ENCODE results near the gene CERT1. TPM values are rescaled to one million over a fixed set of nuclear protein-coding genes. Genes with fewer than 3 reads are reported as not detected.

CERT1 gene
- total RNA-seq, 1 experiment from 2014 or later: 6.8 TPM

Small RNA genes lying within 50 kb of the gene (small RNA-seq; reads per million reads assigned to genes)
- not detected for gene RNU7-175P

Other genes starting within 250 kb of the CERT1 start
- gene HMGCR, start 174.4 kb downstream of the CERT1 start, total RNA-seq (2014; rRNA removed; shearing (Covaris generic)): 56.4 and 59.7 TPM in 2 replicates
- gene POLK, start 262 bp upstream of the CERT1 start, total RNA-seq (2014; rRNA removed; shearing (Covaris generic)): 3.8 and 4.3 TPM in 2 replicates
- gene ANKDD1B, start 99.8 kb upstream of the CERT1 start, total RNA-seq (2014; rRNA removed; shearing (Covaris generic)): 0.44 and 2.7 TPM in 2 replicates
- gene POC5, start 205.8 kb upstream of the CERT1 start, total RNA-seq (2014; rRNA removed; shearing (Covaris generic)): 6.4 and 10.6 TPM in 2 replicates

Measured in HT-29 (cell line).